GM19397 (cell line): ENCODE measurements around the gene PDLIM5.
A peak's percentile ranks its signal among the peaks of the same experiment; 100 is the strongest.

Experiments
- ATAC-seq: cut with Tn5 transposase; IDR thresholded peaks from one replicate; pipeline ENCODE4 v1.9.1; 2021; ENCODE audit warnings: mild to moderate bottlenecking, moderate library complexity; ENCODE audit not compliant: unreplicated experiment

Gene PDLIM5

DNA sequence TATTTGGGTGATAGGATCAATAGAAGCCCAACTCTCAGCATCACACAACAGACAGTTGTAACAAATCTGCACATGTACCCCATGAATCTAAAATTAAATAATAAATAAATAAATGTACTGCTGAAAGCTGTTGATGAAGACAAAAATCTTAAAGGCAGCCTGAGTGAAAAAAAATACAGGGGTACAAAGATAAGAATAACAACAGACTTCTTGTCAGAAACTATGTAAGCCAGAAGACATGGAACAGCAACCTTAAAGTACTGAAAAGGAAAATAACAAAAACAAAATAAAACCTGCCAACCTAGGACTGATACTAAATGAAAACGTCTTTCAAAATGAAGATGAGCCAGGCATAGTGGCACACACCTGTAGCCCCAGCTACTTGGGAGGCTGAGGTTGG is 25.0 kb upstream of the PDLIM5 start:
- no peak for ATAC-seq

DNA sequence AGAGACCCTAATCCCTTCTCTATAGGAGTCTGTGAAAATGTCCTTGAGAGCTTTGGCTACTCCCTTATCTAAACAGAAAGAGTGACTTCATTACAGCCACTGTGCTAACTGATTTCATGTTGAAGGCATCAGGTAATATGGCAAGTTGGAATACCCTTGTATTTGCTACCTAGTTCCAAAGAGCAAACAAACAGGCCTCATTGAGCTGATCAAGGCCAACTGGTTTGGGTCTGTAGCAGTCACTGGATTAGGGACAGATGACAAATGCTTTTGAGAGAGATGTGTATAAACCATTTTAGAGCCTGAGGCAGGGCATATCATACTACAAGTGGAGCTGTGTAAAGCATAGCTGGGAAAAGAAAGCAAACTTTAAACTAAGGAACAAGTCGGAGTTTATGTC is 22.9 kb upstream of the PDLIM5 start:
- ATAC-seq, result no peak

GRCh38 chr4:94430406-94430805 is 21.3 kb upstream of the PDLIM5 start:
- ATAC-seq, result no peak

- no peak for ATAC-seq
These were observed 20.4 kb upstream of the PDLIM5 start for GRCh38 chr4:94431388-94431787.

DNA sequence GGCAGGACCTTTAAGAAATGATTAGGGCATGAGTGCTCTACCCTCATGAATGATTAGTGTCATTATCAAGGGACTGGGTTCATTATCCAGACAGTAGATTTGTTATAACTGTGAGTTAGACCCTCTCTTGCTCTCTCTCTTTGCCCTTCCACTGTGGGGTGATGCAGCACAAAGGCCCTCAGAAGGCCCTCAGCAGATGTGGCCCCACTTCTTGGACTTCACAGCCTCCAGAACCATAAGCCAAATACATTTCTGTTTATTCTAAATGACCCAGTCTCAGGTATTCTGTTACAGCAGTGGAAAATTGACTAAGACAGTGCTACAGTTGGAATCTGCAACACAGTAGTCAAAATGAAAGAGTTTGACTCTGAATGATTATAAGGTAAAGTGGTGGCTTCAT is 17.2 kb upstream of the PDLIM5 start:
- no peak for ATAC-seq

DNA sequence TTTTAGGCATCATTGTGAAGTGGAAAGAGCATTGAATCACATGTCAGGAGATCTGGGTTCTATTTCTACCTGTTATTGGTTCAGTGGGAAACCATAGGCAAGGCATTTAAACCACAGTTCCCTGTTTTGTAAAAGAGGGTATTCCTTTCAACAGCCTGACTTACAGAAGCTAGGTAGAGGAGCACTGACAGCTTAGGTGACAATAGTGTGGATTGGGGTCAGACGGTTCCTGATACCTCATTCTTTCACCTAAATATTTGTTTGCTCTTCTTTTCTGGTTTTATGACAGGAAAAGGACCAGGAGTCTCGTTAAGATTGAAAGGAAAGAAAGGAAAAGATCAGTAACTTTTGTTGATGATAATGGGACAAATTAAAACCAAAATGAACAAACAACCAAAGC is 15.9 kb upstream of the PDLIM5 start:
- ATAC-seq, result no peak

GRCh38 chr4:94436512-94436911 is 15.2 kb upstream of the PDLIM5 start:
- ATAC-seq, result no peak

GRCh38 chr4:94439606-94440005 is 12.1 kb upstream of the PDLIM5 start:
- ATAC-seq, result no peak

- no peak for ATAC-seq
These were observed 9.9 kb upstream of the PDLIM5 start for GRCh38 chr4:94441838-94442237.

DNA sequence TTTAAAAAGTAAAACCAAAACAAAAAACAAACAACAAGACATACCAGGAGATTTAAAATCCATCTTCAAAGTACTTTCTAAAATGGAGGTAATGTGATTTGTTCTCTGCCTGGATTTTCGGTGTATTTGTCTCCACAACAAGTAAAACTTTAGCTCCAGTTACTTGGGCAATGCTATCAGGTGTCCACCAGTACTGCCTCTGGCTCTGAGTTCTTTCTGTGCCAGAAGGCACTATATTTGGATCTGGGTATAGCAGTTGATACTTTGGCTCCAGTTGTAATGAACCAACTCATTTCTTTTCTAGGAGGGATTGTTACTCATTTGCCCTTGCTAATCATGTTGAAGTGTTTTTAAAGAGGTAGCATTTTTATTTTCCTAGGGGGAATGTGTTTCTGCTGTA is 9.5 kb upstream of the PDLIM5 start:
- ATAC-seq, result no peak

DNA sequence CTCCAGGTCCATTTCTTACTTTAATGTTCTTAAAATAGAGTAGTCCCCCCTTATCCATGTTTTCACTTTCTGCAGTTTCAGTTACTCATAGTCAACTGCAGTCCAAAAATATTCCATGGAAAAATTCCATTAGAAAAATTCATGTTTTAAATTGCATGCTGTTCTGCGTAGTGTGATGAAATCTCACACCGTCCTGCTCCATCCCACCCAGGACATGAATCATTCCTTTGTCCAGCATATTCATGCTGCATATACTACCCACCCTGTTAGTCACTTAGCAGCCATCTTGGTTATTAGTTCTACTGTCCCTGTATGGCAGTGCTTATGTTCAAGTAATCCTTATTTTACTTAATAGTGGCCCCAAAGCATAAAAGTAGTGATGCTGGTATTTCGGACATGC is 5.4 kb upstream of the PDLIM5 start:
- ATAC-seq, result no peak

DNA sequence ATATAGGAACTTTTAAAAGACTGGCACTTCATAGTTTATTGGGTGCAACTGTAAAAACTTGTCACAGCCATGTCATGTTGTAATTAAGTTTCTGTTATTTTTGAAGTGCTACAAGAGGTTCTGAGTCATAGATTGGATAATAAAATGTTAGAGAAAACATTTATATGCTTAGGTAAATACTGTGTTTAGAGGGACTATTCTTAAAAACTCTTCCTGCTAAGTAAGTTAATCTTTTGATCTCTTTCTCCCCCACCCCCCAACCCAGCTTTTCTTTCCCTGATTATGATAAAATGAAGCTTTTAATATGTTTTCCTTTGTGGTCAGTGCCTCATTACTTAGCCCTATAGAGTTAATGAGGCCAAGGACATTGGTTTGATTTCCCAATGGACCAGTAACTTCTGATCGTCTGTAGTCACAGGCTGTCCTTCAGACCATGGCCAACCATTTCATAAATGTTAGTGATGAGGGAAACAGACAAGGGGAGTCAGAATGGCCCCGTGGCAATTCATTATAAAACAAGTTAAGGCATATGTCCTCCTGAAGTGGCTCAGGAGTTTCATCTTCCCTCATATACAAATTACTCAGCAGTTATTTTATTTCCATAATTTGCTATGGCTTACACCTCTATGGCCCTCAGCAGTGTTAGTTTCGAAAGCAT is 3.9 kb upstream of the PDLIM5 start:
- ATAC-seq, result no peak

- no peak for ATAC-seq
These were observed 2.8 kb upstream of the PDLIM5 start for GRCh38 chr4:94448815-94449375.

DNA sequence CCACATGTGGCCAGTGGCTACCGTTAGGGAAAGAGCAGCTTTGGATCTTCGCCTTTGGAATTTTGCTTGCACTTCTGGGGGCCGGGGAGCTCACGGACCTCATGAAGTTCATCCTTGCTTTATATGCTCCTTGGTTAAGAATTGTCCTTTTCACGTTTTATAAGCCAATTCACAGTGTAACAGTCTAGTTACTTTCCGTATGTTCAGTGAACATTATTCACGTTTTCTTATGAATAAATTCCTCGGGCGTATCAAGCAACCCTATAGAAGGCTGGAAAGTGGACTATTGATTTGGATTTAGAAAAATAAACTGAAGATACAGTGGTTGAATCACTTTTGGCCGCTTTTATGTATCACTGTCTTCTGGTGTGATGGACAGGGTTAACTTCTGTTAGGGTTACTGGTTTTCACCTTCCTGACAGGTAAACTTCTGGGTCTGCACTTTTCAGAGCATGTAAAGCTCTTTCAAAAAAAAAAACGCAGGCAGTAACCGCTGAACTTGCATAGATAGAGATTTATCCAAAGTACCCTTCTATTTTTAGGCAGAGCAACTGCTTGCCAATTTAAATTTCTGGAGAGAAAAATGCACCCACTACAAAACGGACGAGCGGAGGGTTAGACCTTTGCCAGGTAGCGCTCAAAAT is 569 bp upstream of the PDLIM5 start:
- ATAC-seq, result no peak

- ATAC-seq, result peak; percentile 8
These were observed 982 bp downstream of the PDLIM5 start for GRCh38 chr4:94452476-94453371.

DNA sequence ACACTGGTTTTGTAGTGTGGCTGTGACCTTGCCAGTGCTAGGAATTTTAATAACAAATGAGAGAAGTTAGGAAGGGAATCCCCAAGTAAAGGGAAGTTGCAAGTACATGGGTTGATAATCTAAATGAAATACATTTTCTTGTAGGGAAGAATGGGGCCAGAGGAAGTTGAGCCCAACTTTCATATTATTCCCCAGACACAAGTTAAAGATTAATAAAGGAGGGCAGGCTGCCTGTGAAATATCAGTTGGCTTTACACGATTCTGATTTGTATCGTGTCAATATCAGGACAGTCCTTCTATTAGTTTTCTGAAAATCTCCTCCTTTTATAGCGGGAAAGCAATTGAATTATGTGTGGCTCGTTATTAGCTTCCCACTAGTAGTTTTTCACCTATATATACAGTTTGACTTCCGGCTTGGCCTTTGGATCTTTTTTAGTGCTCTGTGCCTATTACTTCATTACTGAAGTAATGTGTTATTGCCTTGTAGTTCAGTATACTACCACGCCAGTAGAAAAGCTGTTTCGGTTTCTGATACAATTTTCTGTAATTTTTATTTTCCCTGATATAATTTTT is 1.7 kb downstream of the PDLIM5 start:
- no peak for ATAC-seq

DNA sequence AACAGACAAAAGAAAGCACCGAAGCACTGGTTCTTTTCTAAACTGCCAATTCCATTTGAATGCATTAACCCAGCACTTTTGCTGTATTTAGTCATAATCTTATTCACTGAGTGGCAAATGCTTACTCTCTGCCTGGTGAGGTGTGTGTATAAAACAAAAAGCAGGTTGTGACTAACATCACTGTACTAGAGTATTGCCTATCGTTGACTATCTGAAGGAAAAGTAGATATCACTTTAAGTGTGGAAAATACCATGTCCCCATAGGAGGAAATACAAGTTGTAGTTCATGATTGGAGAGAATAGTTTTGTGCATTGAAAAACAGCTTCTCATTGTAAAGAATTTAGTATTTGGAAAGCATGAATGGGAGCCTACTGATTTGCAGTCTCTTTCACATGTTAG is 2.7 kb downstream of the PDLIM5 start:
- ATAC-seq, result no peak

DNA sequence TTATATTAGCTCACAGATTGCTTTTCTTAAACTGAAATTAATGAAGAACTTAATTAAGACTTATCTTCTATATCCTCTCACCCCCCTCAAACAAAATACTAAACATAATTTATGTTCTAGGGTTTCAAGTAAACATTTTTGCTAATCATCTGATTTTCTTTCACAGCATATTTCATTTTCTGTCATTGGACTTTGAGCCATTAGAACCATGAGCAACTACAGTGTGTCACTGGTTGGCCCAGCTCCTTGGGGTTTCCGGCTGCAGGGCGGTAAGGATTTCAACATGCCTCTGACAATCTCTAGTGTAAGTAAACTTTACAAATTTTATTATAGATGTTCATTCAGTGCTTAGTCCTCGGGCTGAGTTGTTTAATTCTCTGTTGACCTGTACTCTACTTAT is 3.3 kb downstream of the PDLIM5 start:
- no peak for ATAC-seq

- no peak for ATAC-seq
These were observed 6.0 kb downstream of the PDLIM5 start for GRCh38 chr4:94457692-94458106.

DNA sequence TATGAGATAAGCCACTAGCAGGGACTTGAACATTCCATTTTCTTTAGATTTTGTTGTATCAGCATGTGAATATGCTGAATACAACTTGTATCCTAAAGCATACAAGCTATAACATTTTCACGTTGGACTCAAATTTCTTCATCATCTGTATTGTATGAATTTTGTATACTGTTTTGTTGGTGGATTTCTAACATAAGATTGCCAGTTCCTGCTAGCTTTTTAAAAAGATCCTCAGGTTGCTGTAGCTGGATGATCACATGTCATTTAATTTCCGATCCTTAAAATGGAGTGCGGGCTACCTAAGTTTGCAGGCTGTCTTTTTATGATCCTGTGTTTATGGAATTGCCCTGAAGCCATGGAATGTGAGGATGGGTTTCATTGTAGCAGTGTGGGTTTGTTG is 6.9 kb downstream of the PDLIM5 start:
- no peak for ATAC-seq

GRCh38 chr4:94459462-94460161 is 7.9 kb downstream of the PDLIM5 start:
- ATAC-seq, result no peak
